HEK293T (cell line): Measurements from ENCODE around the gene OR9Q2.

Experiments used
- ARNT ChIP-seq: fragments of 450-650 bp; IDR thresholded peaks from 2 replicates; pipeline ENCODE4 v1.6.1; 2017; ENCODE audit warnings: mild to moderate bottlenecking
- BHLHE40 ChIP-seq: fragments of 450-650 bp; IDR thresholded peaks from 2 replicates; pipeline ENCODE4 v1.6.1; 2016; ENCODE audit warnings: mild to moderate bottlenecking, moderate library complexity, borderline replicate concordance
- CTBP1 ChIP-seq: fragments of 450-650 bp; IDR thresholded peaks from 2 replicates; pipeline ENCODE4 v1.6.1; 2016; ENCODE audit warnings: borderline replicate concordance
- ELF4 ChIP-seq: fragments of 450-650 bp; IDR thresholded peaks from 2 replicates; pipeline ENCODE4 v1.6.1; 2017; ENCODE audit warnings: antibody characterized with exemption
- FOXA1 ChIP-seq: fragments of 450-650 bp; IDR thresholded peaks from 2 replicates; pipeline ENCODE4 v1.6.1; 2016; ENCODE audit warnings: mild to moderate bottlenecking
- HDGF ChIP-seq: fragments of 450-650 bp; IDR thresholded peaks from 2 replicates; pipeline ENCODE4 v1.6.1; 2017; ENCODE audit warnings: antibody characterized with exemption, borderline replicate concordance
- SP1 ChIP-seq: fragments of 450-650 bp; IDR thresholded peaks from 2 replicates; pipeline ENCODE4 v1.6.1; 2017
- SUZ12 ChIP-seq: fragments of 450-650 bp; IDR thresholded peaks from 2 replicates; pipeline ENCODE4 v1.6.1; 2016; ENCODE audit warnings: mild to moderate bottlenecking

DNA sequence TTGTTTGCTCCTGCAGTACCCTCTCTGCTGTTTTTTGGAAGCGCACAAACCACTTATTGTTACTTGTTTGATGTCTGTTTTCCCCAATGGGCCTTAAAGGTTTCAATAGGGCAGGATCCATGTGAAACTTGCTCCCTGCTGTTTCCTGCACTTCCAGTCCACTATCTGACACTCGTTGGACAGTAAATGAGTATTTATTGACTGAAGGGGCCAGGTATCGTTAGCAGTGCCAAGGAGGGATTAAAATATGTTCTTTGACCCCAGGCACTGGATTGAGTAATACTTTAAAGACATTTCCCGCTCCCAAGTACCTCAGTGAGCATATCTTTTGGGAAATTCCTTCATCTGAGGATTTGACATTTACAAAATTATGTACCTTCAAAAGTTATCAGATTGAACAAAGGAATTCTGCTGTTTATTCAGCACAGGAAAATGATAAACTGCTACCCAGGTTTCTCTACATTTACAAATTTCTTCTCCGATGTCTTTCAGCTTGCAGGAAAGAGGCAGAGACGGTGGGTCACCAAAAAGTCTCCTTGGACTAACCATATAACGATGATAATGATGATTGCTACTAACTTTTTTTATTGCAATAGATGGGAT lies 23.3 kb upstream of the OR9Q2 start:
- TF ChIP-seq FOXA1: no peak
- no peak for TF ChIP-seq SUZ12
- no peak for TF ChIP-seq ELF4
- no peak for TF ChIP-seq SP1
- TF ChIP-seq HDGF: no peak
- no peak for TF ChIP-seq CTBP1
- no peak for TF ChIP-seq ARNT
- no peak for TF ChIP-seq BHLHE40
